Activated CD4-positive, alpha-beta T cell treated with anti-CD3 and anti-CD28 coated beads, Interleukin-2, amount 10 ng/mL, durations not matched to agents 24 days and 14 days (primary cell): ENCODE results near the gene NMT1. TPM values are rescaled to one million over a fixed set of nuclear protein-coding genes. Genes with fewer than 3 reads are reported as not detected.
"Not testable (repeated sequence)": the region's sequence is repeated elsewhere in the genome, so short reads cannot be mapped to it uniquely, and the experiment has no call there.

Source experiments
- DNase-seq: peaks from one replicate; pipeline ENCODE4 v3.0.0; 2022
- H3K27ac Mint-ChIP-seq: one replicate; pipeline ENCODE4 v1.8.0; 2022; ENCODE audit warnings: mild to moderate bottlenecking, mixed read lengths
- H3K27me3 Mint-ChIP-seq: one replicate; pipeline ENCODE4 v1.8.0; 2022; ENCODE audit warnings: mixed read lengths
- H3K36me3 Mint-ChIP-seq: one replicate; pipeline ENCODE4 v1.8.0; 2022; ENCODE audit warnings: low read depth, mild to moderate bottlenecking, mixed read lengths
- H3K4me1 Mint-ChIP-seq: one replicate; pipeline ENCODE4 v1.8.0; 2021; ENCODE audit warnings: mixed read lengths
- H3K4me3 Mint-ChIP-seq: one replicate; pipeline ENCODE4 v1.8.0; 2022; ENCODE audit warnings: mild to moderate bottlenecking, moderate library complexity, mixed read lengths
- H3K9me3 Mint-ChIP-seq: one replicate; pipeline ENCODE4 v1.8.0; 2021; ENCODE audit warnings: mixed read lengths
- intact Hi-C: fragments of 100-400 bp; cut with micrococcal nuclease; formaldehyde crosslinking; loops from one replicate; pipeline ENCODE4 v1.15.1; 2023
- total RNA-seq: library from RNA; stranded (reverse); gene quantifications from 2 replicates; pipeline ENCODE4 v1.2.3, GENCODE V29; 2022

NMT1 gene
- total RNA-seq, 1 donor from 2014 or later: 176 TPM

DNA sequence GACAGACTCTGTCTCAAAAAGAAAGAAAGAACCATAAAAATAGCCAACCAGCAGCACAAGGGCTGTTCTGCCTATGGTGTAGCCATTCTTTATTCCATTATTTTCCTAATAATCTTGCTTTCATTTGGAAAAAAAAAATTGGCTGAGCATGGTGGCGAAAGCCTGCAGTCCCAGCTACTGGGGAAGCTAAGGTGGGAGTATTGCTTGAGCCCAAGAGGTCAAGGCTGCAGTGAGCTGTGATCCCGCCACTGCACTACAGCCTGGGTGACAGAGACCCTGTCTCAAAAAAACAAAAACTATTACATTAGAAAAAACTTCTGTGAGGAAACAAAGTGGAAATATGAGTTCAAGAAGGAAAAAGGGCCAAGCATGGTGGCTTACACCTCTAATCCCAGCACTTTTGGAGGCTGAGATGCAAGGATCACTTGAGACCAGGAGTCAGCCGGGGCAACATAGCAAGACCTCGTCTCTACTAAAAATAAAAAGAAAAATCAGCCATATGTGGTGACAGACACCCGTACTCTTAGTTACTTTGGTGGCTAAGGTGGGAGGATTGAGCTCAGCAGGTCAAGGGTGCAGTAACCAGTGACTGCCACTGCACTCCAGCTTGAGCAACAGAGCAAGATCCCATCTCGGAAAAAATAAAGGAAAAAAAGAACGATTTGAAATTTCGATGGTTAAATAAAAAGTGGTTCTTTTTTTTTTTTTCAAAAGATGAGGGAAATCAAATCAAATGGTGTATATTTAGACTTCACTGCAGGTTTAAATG, 12.1 kb upstream of the NMT1 start:
- no peaks in the 10 kb centered on the region for H3K9me3 Mint-ChIP-seq
- H3K27ac Mint-ChIP-seq: peak overlapping the region; percentile 56

DNA sequence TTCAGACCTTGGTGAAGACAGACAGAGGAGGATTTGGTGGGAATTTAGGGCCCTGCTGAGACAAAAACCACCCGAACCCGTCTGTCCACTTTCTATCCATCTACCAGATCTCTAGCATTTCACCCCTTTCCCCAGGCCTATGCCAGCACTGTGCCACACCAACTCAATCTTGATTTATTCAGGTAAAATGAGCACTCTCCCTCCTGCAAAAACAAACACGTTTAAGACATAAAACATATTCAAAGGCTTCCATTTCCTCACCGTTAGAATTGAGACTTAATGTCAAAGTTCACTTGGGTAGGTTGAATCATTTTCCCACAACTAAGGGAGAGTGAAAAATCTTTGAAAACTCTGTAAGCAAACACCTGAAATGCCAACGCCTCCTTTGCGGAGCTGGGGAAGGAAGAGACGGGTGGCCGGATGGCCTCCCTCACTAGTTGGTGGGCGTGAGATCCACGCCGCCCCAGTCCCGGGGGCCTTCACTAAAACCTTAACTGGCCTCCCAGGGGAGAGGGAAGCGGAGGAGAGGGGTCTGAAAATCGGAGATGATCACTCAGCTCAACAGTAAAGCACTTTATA, 10.5 kb upstream of the NMT1 start:
- H3K4me1 Mint-ChIP-seq: peaks cover 32% of the 10 kb centered on the region
- intact Hi-C loops: loop anchor here (1.0 to 2.0 kb wide), 2 partner anchors 11 to 104 kb away; partner anchors contain the start of genes KIF18B and NMT1

More for the DNA sequence above, 12.1 kb upstream of the NMT1 start:
- peak overlapping the region; percentile 85 for H3K4me3 Mint-ChIP-seq
- peaks cover 17% of the 10 kb centered on the region for H3K36me3 Mint-ChIP-seq
- DNase-seq: no peak
- H3K27me3 Mint-ChIP-seq: no peaks in the 10 kb centered on the region
- intact Hi-C loops: no loop called here
- peaks cover 31% of the 10 kb centered on the region for H3K4me1 Mint-ChIP-seq

DNA sequence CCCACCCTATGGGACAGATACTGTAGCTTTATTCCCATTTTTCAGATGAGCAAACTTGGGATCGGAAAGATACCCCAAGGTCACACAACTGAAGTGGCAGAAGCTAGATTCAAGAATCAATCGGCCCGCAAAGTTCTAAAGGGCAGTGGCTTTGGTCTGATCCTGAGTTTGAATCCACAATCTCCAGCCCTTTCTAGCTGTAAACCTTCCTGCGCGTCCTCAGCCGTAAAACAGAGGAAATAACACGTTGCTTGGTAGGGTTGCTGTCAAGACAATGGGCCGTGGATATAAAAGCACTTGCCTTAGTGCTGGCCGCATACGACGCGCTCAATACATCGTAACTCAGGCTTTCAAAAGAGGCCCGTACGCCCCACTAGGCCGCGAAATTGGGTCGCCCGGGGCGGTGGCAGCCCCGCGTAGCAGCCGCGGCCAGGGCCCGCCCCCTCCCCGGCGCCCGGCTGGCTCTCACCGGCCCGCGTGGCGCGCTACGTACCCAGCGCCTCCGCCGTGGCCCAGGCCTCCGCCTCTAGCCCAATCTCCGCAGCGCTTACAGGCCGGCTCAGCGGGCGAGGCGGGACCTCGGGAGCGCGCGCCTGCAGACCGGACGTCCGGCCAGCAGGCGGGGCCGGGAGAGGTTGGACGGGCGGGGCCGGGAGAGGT, 9.9 kb upstream of the NMT1 start, which contains the start of gene DCAKD:
TSS of gene DCAKD (minus strand) at position 573 of the 660 bp plus-strand sequence. CDS start 16,747 bp downstream, outside the sequence.
- Mint-ChIP-seq H3K4me3 (peak within 1 kb of the TSS; percentile 85), H3K27me3 (no peaks in the 10 kb centered on the region), H3K27ac (peak within 1 kb of the TSS; percentile 93), H3K36me3 (peaks cover 20% of the 10 kb centered on the region), H3K4me1 (peaks cover 33% of the 10 kb centered on the region), H3K9me3 (no peaks in the 10 kb centered on the region)
- peak; percentile 98 for DNase-seq
- intact Hi-C loops: loop anchor here (1.0 to 2.0 kb wide), 2 partner anchors 10 to 104 kb away; partner anchors contain the start of genes KIF18B and NMT1

More for the DNA sequence above, 10.5 kb upstream of the NMT1 start:
- Mint-ChIP-seq H3K4me3 (peak overlapping the region; percentile 85), H3K9me3 (no peaks in the 10 kb centered on the region), H3K27ac (peak overlapping the region; percentile 87), H3K36me3 (peaks cover 20% of the 10 kb centered on the region), H3K27me3 (no peaks in the 10 kb centered on the region)
- DNase-seq: peak; percentile 82

DNA sequence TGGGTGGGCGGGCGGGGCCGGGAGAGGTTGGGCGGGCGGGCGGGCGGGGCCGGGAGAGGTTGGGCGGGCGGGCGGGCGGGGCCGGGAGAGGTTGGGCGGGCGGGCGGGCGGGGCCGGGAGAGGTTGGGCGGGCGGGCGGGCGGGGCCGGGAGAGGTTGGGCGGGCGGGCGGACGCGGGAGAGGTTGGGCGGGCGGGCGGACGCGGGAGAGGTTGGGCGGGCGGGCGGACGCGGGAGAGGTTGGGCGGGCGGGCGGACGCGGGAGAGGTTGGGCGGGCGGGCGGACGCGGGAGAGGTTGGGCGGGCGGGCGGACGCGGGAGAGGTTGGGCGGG, 9.4 kb upstream of the NMT1 start:
- not testable (repeated sequence) for H3K27ac Mint-ChIP-seq, H3K27me3 Mint-ChIP-seq, H3K9me3 Mint-ChIP-seq, DNase-seq
- H3K36me3 Mint-ChIP-seq: peaks cover 18% of the 10 kb centered on the region
- intact Hi-C loops: loop anchor here (1.0 to 2.0 kb wide), 2 partner anchors 10 to 105 kb away; partner anchors contain the start of genes KIF18B and NMT1
- peak overlapping the region; percentile 85 for H3K4me3 Mint-ChIP-seq
- H3K4me1 Mint-ChIP-seq: peaks cover 31% of the 10 kb centered on the region

DNA sequence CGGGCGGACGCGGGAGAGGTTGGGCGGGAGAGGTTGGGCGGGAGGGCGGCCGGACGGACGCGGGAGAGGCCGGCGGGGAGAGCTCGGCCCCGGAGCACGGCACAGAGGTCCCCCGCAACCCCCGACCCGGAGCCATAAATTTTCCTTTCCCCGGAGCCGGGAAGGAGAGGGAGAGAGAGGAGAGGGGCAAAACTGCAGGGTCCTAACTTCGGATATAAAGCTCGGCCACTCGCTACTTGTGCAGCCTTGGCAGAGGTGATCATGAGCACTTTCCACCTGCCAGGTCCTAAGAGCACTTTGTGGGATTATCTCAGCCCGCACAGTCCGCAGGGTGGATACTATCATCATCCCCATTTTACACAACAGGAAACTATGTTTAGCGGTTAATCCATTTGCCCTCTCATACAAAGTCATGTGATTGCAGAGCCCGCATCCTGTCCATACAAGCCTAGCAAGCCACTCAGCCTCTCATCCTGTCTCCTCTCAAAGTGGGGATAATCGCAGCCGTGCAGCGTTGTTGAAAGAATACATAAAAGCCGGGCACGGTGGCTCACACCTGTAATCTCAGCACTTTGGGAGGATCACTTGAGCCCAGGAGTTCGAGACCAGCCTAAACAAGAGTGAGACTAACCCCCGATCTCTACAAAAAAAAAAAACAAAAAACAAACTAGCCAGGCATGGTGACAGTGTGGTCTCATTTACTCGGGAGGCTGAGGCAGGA, 8.9 kb upstream of the NMT1 start:
- H3K4me3 Mint-ChIP-seq: peak overlapping the region; percentile 82
- H3K36me3 Mint-ChIP-seq: peaks cover 18% of the 10 kb centered on the region
- DNase-seq: peak; percentile 88
- no peaks in the 10 kb centered on the region for H3K9me3 Mint-ChIP-seq
- peaks cover 26% of the 10 kb centered on the region for H3K4me1 Mint-ChIP-seq
- peak overlapping the region; percentile 93 for H3K27ac Mint-ChIP-seq
- intact Hi-C loops: no loop called here
- H3K27me3 Mint-ChIP-seq: no peaks in the 10 kb centered on the region

DNA sequence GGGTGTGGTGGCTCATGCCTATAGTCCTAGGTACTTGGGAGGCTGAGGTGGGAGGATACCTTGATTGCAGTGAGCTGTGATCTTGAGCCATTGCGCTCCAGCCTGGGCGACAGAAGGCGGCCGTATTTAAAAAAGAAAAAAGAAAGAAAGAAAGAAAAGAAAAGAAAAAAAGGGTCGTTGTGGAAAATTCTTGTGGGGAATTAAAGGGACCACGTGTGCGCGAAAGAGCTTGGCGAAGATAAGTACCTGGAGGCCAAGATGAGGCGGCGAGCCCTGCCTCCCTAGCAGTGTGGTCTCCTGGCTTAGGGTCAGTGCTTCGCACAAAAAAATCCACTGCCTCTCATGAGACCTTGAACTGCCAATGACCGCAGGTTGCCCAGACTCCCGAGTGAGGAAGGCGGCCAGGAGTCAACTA, 728 bp upstream of the NMT1 start:
- Mint-ChIP-seq H3K4me1 (peaks cover 34% of the 10 kb centered on the region), H3K27ac (peak overlapping the region; percentile 100), H3K9me3 (no peaks in the 10 kb centered on the region), H3K36me3 (peaks cover 25% of the 10 kb centered on the region), H3K4me3 (peak overlapping the region; percentile 91), H3K27me3 (no peaks in the 10 kb centered on the region)
- DNase-seq: peak; percentile 64
- intact Hi-C loops: loop anchor here (2.0 to 5.0 kb wide), 4 partner anchors 74 to 252 kb away; partner anchors contain the start of genes ACBD4 and HEXIM1

DNA sequence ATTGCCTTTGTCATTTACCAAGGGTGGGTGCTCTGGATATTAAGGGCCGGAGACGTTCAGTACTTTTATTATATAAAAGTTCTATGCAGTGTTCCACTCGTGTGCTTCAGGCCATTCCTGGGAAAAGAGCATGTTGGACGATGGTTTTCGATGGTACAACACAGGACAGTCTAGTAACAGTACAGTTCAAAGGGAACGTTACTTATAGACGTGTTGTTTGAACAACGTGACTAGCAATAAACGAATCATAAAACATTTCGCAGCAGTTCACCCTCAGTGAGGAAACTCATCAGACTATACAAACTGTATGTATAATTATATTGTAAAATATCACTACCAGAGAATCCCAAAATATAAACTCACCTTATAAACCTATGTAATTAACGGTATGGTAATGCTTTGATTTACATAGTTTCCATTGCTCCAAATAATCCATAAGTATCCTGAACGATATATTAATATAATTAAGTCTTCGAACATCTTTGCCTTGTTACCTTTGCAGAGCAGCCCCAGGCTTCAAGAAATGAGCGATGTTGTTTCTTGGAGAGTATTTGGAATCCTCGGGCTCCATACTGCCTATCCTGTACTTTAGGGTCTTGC, 589 bp downstream of the NMT1 start:
- Mint-ChIP-seq H3K27ac (peak overlapping the region; percentile 100), H3K4me1 (peaks cover 28% of the 10 kb centered on the region), H3K9me3 (no peaks in the 10 kb centered on the region), H3K27me3 (no peaks in the 10 kb centered on the region), H3K4me3 (peak overlapping the region; percentile 91), H3K36me3 (peaks cover 20% of the 10 kb centered on the region)
- DNase-seq: no peak
- intact Hi-C loops: loop anchor here (1.0 to 5.0 kb wide), 5 partner anchors 10 to 251 kb away; partner anchors contain the start of genes ACBD4, DCAKD and HEXIM1

DNA sequence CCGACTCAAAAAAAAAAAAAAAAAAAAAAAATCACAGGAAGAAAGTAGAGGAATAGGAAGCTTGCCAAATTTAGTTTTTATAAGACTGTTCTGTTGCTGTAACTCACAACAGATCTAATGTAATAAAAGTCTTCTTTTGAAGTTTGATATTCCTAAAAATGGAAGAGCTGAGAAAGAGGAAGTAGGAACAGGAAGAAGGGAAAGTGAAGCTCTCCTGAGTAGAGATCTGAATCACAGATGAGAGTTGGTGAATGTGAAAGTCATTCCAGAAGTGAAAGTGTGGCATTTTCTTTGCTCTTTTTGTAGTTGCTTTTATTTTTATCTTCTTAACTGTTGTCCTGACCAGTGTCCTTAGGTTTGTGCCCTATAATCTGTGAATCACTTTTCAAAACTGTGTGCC, 2.1 kb downstream of the NMT1 start:
- Mint-ChIP-seq H3K9me3 (no peaks in the 10 kb centered on the region), H3K27me3 (no peaks in the 10 kb centered on the region), H3K4me1 (peaks cover 30% of the 10 kb centered on the region), H3K4me3 (peak overlapping the region; percentile 91), H3K27ac (peak overlapping the region; percentile 29), H3K36me3 (peaks cover 28% of the 10 kb centered on the region)
- intact Hi-C loops: loop anchor here (5.0 kb wide), 3 partner anchors 84 to 249 kb away; partner anchors contain the start of gene HEXIM1
- DNase-seq: no peak

DNA sequence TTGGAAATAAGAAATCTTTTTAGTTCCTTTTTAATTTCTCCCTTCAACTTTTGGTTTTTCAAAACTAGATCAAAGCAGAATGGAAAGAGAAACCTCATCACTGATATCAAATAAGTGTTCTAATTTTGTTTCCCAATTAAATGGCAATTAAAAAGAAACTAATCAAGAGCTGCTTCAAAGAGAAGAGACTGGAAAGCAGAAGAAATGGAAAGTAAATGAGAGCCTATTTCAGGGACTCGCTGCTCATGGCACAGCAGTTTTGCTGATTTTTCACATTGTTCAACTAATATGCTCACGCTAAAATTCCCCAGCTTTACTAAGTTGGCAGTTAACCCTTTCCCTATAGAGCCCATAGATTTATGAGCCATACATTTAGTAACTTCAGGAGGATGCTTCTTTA, 6.5 kb downstream of the NMT1 start:
- Mint-ChIP-seq H3K9me3 (no peaks in the 10 kb centered on the region), H3K27ac (no peak overlapping the region), H3K4me3 (no peak overlapping the region), H3K4me1 (peaks cover 20% of the 10 kb centered on the region), H3K27me3 (no peaks in the 10 kb centered on the region), H3K36me3 (peaks cover 34% of the 10 kb centered on the region)
- DNase-seq: no peak
- intact Hi-C loops: no loop called here

DNA sequence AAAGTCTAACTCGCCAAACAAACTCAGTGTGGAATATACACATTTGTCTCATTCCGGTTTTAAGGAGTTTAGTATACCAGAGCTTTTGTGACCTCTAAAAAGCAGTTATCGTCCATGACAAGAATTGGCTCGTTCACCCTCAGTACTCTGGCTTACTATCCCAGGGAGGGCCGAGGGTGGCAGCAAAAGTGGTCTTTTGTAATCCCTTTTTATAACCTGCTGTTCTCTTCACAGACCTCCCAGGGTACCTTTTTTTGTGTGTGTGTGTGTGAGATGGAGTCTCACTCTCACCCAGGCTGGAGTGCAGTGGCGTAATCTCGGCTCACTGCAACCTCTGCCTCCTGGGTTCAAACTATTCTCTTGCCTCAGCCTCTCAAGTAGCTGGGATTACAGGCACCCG, 8.9 kb downstream of the NMT1 start:
- no peak overlapping the region for H3K4me3 Mint-ChIP-seq
- intact Hi-C loops: no loop called here
- H3K36me3 Mint-ChIP-seq: peaks cover 38% of the 10 kb centered on the region
- no peaks in the 10 kb centered on the region for H3K9me3 Mint-ChIP-seq
- H3K27me3 Mint-ChIP-seq: no peaks in the 10 kb centered on the region
- no peak overlapping the region for H3K27ac Mint-ChIP-seq
- peaks cover 9% of the 10 kb centered on the region for H3K4me1 Mint-ChIP-seq
- DNase-seq: no peak

DNA sequence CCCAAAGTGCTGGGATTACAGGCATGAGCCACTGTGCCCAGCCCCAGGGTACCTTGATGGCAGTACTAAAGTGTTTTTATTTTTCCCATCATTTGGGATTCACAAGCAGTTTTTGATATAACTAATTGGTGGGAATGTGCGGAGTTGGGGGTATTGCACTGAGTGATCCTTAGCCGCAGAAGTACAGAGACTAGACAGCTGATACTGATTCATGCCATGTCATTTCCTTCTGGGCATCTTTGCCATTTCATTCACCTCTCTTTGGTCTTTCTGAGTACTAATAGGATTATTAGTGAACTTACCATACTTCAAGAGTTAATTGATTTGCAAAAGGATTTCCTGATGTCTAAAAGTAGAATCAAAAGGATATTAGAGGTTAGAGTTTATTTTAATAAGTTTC, 9.7 kb downstream of the NMT1 start:
- intact Hi-C loops: no loop called here
- Mint-ChIP-seq H3K27ac (no peak overlapping the region), H3K4me3 (no peak overlapping the region), H3K36me3 (peaks cover 36% of the 10 kb centered on the region), H3K9me3 (no peaks in the 10 kb centered on the region), H3K27me3 (no peaks in the 10 kb centered on the region), H3K4me1 (peaks cover 8% of the 10 kb centered on the region)
- no peak for DNase-seq

DNA sequence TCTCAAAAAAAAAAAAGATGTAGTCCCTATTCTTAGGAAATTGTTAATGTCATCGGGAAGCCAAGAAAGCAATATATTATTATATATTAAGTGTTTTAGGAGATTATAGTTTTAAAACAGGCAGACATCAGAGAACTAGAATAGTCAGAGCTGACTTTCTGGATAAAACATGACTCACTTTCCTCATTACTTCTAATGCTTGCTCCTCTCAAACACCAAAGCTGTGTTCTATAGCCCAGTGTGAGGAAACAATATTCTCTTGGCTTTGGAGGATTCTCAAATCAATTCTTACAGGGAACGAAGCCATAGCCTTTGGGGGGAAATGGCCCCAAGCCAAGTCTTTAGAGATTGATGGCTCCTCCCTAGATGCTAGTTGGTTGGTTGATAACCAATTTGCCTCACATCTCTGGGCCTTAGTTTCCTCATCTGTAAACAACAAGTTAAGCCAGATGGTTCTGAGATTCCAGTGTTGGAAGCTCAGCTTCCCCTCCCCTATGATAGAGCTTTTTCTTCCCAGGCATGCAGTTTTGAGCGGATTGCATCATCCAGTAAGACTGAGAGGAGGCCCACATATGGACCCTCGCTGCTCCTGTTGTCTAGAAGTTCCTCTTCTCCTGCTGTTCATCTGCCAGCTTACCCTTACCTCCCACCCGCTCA, 12.4 kb downstream of the NMT1 start:
- intact Hi-C loops: no loop called here
- no peak for DNase-seq
- no peaks in the 10 kb centered on the region for H3K9me3 Mint-ChIP-seq
- no peak overlapping the region for H3K4me3 Mint-ChIP-seq
- H3K27ac Mint-ChIP-seq: peak overlapping the region; percentile 40
- H3K36me3 Mint-ChIP-seq: peaks cover 35% of the 10 kb centered on the region
- H3K4me1 Mint-ChIP-seq: peaks cover 18% of the 10 kb centered on the region
- no peaks in the 10 kb centered on the region for H3K27me3 Mint-ChIP-seq
